ENCODE data around the gene UCK2. TPM values are rescaled to one million over a fixed set of nuclear protein-coding genes. Genes with fewer than 3 reads are reported as not detected.

Gene UCK2
- total RNA-seq, 2 donors from 2014 or later: 65.8 to 73.6 TPM

- 86 to 89% methylated on average over 1 to 2 of the region's 2 CpGs for WGBS, 2 experiments (ENCODE audit: insufficient coverage in 1 of 2, insufficient read length in 1 of 2)
- Histone ChIP-seq H3K27me3 (ENCODE audit: control insufficient read depth, insufficient read depth, low read length, poor library complexity, severe bottlenecking) (no peaks in the 10 kb centered on the region), H3K4me3 (ENCODE audit: low read length) (no peak overlapping the region), H3K9ac (ENCODE audit: extremely low read depth, low read length, poor library complexity, severe bottlenecking) (no peak overlapping the region), H3K27ac (ENCODE audit: low read depth, low read length) (no peak overlapping the region), H3K4me1 (ENCODE audit: control insufficient read depth, insufficient read depth, low read length) (peaks cover 24% of the 10 kb centered on the region), H3K9me3 (ENCODE audit: control insufficient read depth, low read length) (no peaks in the 10 kb centered on the region), H3K36me3 (ENCODE audit: control insufficient read depth, insufficient read depth, low read length) (peaks cover 4% of the 10 kb centered on the region)
- Mint-ChIP-seq H3K36me3 (ENCODE audit: low read depth) (peaks cover 19% of the 10 kb centered on the region), H3K9me3 (no peaks in the 10 kb centered on the region), H3K27me3 (ENCODE audit: insufficient read depth) (no peaks in the 10 kb centered on the region), H3K4me3 (no peak overlapping the region), H3K27ac (peak overlapping the region; percentile 26), H3K4me1 (peaks cover 46% of the 10 kb centered on the region)
- DNase-seq: no peak
- no peak for TF ChIP-seq CTCF (conservative IDR thresholded peaks at IDR 0.05)
Measured at GRCh38 chr1:165886193-165886592, 58.8 kb downstream of the UCK2 start.

DNA sequence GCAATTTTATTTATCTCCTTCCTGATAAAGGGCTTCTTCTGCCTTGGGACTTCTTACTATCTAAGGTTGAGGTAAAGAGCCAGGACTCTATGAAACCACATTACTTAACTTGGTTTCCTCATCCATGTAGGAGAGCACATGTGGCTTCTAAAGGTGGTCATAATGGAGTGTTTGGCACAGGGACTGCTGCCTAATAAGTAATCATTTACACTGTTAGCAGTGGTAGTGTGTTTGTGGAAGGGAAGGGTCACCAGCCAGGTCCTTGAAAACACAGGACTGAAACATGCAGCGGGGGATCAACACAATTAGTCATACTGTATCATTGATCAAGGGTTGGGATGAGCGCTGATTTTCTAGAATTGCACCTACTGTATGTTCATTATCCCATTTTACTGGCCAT is 59.6 kb downstream of the UCK2 start:
- H3K9me3 ChIP-seq (ENCODE audit: control insufficient read depth, low read length): no peaks in the 10 kb centered on the region
- peaks cover 54% of the 10 kb centered on the region for H3K4me1 Mint-ChIP-seq
- no peak overlapping the region for H3K27ac Mint-ChIP-seq
- no peak overlapping the region for H3K4me3 Mint-ChIP-seq
- no peaks in the 10 kb centered on the region for H3K27me3 ChIP-seq (ENCODE audit: control insufficient read depth, insufficient read depth, low read length, poor library complexity, severe bottlenecking)
- H3K4me3 ChIP-seq (ENCODE audit: low read length): no peak overlapping the region
- peaks cover 12% of the 10 kb centered on the region for H3K36me3 ChIP-seq (ENCODE audit: control insufficient read depth, insufficient read depth, low read length)
- H3K27ac ChIP-seq (ENCODE audit: low read depth, low read length): no peak overlapping the region
- no peak for DNase-seq
- H3K36me3 Mint-ChIP-seq (ENCODE audit: low read depth): peaks cover 27% of the 10 kb centered on the region
- WGBS, 2 experiments (ENCODE audit: insufficient coverage in 1 of 2, insufficient read length in 1 of 2): 96% methylated on average over 2 of the region's 2 CpGs; no CpG with 5 or more reads in 1 of the 2 experiments
- peaks cover 28% of the 10 kb centered on the region for H3K4me1 ChIP-seq (ENCODE audit: control insufficient read depth, insufficient read depth, low read length)
- H3K9ac ChIP-seq (ENCODE audit: extremely low read depth, low read length, poor library complexity, severe bottlenecking): no peak overlapping the region
- H3K27me3 Mint-ChIP-seq (ENCODE audit: insufficient read depth): no peaks in the 10 kb centered on the region
- TF ChIP-seq CTCF (conservative IDR thresholded peaks at IDR 0.05): no peak
- peaks cover 1% of the 10 kb centered on the region for H3K9me3 Mint-ChIP-seq

DNA sequence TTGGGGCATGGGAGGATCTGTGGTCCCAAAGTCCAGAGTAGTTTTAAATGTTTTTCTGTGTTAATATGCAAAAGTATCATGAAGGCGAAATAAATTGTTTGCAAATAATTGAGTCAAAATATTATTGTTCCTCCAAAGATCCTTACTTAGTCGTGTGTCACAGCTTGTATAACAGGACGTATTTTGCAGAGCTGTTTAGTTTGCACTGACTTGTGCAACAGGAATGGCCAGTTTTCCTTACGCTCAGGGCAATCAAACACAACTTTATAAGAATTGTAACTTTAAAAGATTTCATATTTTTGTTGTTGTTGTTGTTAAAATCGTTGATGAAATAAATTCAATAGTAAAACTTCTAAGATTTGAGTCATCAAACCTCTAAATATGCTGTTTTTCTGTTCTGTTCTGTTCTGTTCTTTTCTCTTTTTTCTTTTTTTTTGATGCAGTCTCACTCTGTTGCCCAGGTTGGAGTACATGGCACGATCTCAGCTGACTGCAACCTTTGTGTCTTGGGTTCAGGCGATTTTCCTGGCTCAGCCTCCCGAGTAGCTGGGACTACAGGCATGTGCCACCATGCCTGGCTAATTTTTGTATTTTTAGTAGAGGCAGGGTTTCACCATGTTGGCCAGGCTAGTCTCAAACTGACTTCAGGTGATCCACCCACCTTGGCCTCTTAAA is 60.6 kb downstream of the UCK2 start:
- Histone ChIP-seq H3K4me3 (ENCODE audit: low read length) (no peak overlapping the region), H3K9ac (ENCODE audit: extremely low read depth, low read length, poor library complexity, severe bottlenecking) (no peak overlapping the region), H3K36me3 (ENCODE audit: control insufficient read depth, insufficient read depth, low read length) (peaks cover 15% of the 10 kb centered on the region), H3K27ac (ENCODE audit: low read depth, low read length) (no peak overlapping the region), H3K9me3 (ENCODE audit: control insufficient read depth, low read length) (no peaks in the 10 kb centered on the region), H3K4me1 (ENCODE audit: control insufficient read depth, insufficient read depth, low read length) (peaks cover 34% of the 10 kb centered on the region), H3K27me3 (ENCODE audit: control insufficient read depth, insufficient read depth, low read length, poor library complexity, severe bottlenecking) (no peaks in the 10 kb centered on the region)
- WGBS, 2 experiments (ENCODE audit: insufficient coverage in 1 of 2, insufficient read length in 1 of 2): 93 to 94% methylated on average over 5 to 7 of the region's 8 CpGs
- H3K36me3 Mint-ChIP-seq (ENCODE audit: low read depth): peaks cover 33% of the 10 kb centered on the region
- no peak for DNase-seq
- H3K4me3 Mint-ChIP-seq: no peak overlapping the region
- TF ChIP-seq CTCF (conservative IDR thresholded peaks at IDR 0.05): no peak
- H3K4me1 Mint-ChIP-seq: peaks cover 59% of the 10 kb centered on the region
- no peak overlapping the region for H3K27ac Mint-ChIP-seq
- no peaks in the 10 kb centered on the region for H3K27me3 Mint-ChIP-seq (ENCODE audit: insufficient read depth)
- H3K9me3 Mint-ChIP-seq: peaks cover 4% of the 10 kb centered on the region

All from endodermal cell (in vitro differentiated cells).